PC-3 (cell line): Measurements from ENCODE around the gene RPL27.

Experiments used
- EZH2 ChIP-seq: fragments of 300-600 bp; sonication (generic); IDR thresholded peaks from one replicate; pipeline ENCODE4 v1.6.1; 2017; ENCODE audit warnings: antibody characterized with exemption, mild to moderate bottlenecking, low read length; ENCODE audit not compliant: unreplicated experiment
- TF ChIP-seq, protein P1 (sequence below): fragments of 300-600 bp; sonication (generic); conservative IDR thresholded peaks from 2 replicates; pipeline ENCODE4 v1.5.1; 2017; ENCODE audit warnings: antibody characterized with exemption, low read depth, mild to moderate bottlenecking, low read length

DNA sequence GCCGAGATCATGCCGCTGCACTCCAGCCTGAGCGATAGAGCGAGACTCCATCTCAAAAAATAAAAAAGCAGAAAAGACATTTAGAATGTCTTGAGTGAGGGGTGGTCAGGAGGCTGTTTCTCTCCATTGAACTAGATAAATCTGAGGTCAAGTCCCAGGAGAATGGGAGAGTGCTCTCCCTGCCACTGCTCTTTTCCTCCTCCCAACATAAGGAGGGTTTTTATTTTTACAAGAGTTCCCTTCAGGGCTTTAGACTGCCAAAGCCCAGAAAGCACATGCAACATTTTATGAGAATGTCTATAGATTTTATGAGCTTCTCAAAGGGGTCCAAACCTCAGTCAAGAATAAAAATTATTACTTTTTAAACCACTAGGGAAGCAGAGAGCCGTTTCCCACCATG lies 28.4 kb downstream of the RPL27 start:
- TF ChIP-seq, protein P1, sequence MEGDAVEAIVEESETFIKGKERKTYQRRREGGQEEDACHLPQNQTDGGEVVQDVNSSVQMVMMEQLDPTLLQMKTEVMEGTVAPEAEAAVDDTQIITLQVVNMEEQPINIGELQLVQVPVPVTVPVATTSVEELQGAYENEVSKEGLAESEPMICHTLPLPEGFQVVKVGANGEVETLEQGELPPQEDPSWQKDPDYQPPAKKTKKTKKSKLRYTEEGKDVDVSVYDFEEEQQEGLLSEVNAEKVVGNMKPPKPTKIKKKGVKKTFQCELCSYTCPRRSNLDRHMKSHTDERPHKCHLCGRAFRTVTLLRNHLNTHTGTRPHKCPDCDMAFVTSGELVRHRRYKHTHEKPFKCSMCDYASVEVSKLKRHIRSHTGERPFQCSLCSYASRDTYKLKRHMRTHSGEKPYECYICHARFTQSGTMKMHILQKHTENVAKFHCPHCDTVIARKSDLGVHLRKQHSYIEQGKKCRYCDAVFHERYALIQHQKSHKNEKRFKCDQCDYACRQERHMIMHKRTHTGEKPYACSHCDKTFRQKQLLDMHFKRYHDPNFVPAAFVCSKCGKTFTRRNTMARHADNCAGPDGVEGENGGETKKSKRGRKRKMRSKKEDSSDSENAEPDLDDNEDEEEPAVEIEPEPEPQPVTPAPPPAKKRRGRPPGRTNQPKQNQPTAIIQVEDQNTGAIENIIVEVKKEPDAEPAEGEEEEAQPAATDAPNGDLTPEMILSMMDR: no peak
- TF ChIP-seq EZH2: no peak
